Fibroblast of skin of right biceps (primary cell): ENCODE results near the gene PFDN1.

Experiments
- DNase-seq: peaks from one replicate; pipeline ENCODE4 v3.0.0-alpha.2; 2013

PFDN1 gene

DNA sequence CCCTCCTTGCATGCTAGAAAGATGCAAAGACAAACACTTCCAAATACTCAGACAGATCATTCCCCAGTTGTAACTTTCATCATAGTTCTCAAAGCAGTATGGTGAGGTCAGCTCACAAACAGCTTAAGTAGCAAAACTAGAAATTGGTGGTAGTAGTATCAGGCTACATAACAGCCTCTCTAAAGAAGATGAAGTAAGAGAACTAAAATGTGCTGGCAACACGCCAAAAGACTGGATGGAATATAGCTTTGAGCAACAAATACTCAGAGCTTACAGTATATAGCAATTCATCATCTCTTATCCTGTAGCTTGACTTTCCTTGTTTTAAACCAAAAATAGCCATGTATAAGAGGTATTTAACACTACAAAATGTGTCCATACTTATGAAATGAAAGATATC, 7.5 kb downstream of the PFDN1 start:
- DNase-seq = peak; percentile 98

DNA sequence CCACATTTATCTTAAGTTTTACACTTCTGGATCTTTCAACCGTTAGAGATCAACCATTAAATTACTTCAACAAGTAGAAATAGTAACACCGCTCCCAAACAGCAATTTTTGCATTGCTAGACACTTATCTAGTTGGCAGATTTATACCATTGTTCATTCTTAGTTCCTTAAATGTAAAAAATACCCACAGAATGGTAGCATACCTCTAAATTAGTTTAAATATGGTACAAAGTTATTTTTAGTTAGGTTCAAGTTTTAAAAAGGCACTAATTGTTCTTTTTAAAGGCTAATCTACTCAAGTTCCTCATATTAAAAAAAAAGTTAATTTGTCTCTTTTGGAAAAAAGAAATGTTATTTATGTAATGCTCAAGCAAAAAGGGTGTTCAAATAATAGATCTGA, 8.1 kb downstream of the PFDN1 start:
- no peak for DNase-seq

DNA sequence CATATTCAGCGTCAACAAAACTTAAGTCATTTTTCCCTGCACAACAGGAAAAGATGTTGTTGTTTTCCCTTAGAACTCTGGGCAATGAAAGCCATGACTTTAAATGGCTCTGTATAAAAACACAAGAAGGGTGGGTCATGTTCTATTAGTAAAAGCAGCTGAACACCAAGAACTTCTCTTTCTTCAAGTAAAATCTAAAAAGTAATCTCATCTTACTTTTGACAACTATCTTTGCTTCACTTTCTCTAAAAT, 9.1 kb downstream of the PFDN1 start:
- DNase-seq = no peak

DNA sequence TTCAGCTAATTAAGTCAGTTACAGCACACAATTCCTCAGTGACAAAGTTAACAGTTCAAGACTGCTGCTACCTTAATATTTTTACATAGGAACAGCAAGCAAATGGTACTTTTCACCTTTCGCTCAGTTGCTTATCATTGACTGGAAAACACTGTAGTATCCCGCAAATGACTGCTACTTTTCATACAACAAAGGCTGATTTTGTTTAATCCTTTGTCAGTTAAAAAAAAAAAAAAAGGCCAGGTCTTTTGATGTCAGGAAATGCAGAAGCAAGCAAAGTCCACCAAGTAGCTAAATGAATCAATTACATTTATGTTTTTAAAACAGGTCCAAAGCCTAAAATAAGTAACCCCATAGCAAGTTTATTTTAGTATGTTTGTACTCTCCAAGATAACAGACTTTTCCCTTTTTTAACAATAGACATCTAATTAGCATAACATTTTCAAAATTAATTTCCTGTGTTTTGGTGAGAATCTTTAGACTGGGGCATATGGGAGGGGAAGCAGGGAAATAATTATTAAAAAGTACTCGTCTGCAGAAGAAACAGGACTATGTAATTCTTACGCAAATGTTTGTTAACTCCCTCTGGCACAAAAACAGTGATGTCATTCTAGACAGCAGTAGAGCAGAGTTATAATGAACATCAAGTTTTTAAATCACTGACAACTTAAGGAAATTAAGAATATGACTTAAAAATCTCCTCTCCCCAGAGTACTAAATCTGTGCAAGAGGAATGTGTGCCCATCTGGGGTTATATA, 9.6 kb downstream of the PFDN1 start:
- DNase-seq = no peak

DNA sequence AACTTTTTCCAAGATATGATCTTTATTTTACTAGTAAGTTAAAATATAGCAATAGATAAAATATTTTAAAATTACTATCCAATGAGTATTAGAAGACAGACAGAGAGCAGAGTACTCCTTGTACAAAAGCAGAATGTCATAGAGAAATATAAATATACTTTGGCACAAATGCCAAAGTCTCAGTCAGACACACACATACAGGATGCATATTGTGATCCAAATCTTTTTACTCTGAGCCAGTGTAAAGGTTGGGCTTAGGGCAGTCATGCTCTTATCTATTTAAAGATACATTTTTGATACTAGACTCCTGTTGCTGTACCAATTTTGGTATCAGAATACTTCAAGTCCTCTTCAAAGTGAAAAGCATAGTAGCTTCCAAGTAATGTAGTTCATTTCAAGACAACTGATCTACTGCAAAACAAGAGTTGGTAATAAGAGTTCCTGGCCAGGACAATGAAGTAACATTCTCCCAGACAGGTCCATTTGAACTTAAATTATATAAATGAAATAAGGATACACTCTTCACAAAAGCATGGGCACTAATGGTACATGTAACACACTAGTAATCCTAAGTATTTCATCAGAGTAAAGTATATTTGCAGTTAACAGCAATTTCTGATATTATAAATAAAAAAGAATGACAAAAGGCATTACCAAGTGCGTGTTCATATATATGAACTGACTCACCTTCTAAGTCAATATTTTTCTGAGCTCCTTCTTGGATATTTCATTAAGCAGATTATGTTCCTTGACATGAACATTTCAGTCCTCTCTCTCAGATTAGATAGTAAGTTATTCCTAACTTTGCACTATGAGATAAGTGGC, 10.5 kb downstream of the PFDN1 start:
- DNase-seq = peak; percentile 56

DNA sequence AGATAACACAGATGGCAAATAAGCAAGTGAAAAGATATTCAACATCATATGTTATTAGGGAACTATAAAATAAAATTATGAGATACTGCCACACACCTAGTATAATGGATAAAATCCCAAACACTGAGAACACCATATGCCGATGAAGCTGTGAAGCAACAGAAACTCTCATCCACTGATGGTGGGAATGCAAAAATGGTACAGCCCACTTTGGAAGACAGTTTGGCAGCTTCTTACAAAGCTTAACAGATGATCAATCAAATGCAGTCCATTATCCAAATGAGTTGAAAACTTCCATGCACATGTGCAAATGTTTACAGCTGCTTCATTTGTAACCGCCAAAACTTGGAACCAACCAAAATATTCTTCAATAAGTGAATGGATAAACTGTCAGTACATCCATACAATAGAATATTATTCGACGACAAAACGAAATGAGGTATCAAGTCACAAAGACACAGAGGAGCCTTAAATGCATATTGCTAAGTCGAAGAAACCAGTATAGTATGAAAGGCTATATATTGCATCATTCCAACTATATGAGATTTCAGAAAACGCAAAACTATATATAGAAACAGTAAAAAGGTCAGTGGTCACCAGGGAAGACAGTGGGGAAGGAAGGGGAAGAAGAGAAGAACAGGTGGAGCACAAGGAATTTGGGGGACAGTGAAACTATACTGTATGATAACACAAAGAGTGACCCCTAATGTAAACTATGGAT, 14.9 kb downstream of the PFDN1 start:
- DNase-seq = no peak

DNA sequence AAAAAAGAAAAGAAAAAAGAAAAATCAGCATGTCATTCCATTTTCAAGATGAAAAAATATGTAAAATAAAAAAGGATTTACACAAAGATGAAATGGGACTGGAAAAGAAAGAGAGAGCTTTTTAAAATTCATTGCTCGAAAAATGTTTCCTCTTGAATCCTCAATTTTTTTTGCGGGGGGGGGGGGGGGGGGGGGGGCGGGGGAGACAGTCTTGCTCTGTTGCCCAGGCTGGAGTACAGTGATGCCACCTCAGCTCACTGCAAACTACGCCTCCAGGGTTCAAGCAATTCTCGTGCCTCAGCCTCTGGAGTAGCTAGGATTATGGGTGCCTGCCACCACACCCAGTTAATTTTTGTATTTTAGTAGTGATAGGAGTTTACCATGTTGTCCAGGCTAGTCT, 16.5 kb downstream of the PFDN1 start:
- DNase-seq = no peak

DNA sequence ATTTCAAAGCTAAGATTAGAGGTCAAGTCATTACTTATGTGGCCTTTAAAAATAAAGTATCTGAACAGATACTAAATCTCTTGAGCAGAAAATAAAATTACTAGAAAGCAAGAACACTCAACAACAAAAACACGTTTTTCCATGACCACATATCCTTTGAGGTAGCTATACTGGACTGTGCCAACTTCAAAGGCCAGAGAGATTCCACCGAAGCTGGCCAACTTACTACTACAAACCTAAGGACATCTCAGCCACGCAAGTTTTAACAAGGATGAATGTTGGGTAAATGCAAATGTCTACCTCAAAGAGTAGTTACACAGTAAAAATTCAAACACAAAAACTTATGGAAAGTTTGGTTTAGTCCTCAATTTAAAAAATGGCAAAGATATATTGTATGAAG, 18.9 kb downstream of the PFDN1 start:
- DNase-seq = no peak

DNA sequence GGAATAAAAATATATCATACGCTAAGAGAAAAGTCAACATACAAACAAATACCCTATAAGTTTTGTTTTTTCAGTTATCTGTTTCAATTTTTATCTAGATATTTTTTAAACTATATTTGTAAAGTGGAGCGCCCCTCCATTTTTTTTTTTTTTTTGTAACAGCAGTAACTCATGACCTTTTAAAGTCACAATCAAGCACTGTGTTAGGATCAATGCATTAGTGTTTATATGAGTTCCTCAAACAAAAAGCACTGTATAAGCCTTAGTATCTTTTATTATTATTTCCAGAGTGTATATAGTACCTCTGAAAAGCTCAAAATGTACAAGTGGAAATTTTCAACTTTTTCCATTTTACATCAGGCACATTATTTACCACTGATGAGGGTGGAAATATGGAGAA, 20.6 kb downstream of the PFDN1 start:
- no peak for DNase-seq

DNA sequence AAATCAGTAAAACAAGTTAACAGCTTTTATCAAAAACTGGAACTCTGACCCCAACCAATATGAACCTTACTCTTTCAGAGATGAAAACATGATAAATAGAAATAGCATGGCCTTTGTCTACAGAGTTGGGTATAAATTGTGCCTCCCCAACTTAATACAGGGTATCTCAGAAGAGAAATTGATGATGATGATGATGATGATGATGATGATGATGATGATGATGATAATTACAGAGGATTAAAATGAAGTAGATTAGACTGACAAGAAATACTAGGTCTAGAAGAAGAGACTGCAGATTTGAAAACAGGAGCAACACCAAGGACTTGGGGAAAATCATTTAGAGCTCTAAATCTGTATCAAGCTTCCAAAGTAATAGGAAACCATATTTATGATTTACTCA, 27.1 kb downstream of the PFDN1 start:
- DNase-seq = no peak

DNA sequence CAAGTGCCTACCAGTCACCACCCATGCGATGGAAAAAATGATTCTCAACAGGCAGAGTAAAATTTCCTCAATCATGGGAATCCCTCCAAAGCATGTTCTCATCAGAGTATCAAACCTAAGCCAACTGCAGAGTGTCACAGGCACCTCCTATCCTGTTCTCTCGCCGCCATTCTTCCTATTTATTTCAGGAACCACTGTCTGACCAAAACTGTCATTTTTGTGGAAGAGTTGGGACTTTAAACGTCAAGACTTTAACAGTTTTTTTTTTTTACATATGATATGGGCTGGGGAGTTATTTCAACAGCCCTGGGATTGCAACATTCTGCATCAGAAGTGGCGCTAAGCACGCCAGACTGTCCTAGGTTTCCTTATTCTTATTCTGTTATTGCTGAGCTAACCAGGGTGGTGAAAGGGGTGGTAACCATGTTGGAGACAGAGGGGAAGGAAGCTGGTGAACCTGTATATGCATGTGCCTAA, 29.5 kb downstream of the PFDN1 start:
- DNase-seq = no peak

DNA sequence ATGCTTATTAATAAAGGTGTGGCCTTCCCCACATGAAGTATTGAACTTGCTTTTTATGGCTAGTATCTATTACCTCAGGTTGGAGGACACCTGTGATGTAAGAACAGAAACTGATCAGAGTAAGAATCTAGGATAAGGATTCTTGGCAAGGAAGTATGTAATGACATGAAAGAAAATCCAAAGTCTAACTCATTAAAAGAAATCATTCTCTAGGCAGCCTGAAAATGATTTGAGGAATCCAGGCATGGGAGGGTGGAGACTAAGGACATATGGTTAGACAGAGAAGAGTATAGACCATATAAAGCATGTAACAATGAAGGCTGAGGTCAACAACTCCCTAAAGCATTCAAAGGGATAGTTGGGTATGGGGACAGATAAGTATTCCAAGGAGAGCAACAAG, 32.9 kb downstream of the PFDN1 start:
- DNase-seq = no peak

DNA sequence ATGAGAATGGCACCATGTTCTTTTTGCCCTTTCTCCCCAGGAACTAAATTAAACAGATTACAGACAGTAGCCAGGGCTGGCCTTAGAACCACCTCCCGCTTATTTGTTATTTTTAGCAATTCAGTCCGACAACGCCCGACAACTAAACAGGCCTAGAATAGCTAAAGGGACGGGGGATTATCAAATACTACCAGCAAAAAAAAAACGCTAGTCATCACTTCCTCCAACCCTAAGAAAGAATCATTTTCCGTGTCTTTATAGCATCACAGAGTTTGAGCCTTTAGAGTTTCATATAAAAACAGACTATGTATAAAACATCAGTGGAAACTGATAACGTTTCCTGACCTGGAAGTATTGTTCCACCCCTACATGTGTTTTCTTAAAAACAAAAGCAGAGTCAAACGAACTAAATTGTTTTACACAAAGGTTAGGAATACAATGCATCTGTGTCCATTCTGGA, 35.3 kb downstream of the PFDN1 start:
- no peak for DNase-seq

DNA sequence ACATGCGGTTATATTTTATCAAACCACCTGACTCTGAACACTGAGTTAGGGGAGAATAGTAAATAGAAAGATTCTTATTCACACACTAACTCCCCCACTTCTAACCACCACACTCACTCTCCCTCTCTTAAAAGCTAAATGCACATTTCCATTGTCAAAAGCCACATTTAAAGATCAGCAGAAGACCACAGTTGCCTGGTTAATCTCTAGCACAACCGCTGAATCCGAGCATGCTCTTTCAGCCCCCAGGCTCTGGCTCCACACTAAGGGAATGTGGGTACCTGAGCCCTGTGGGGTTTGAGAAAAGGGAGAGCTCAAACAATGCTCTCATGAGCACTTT, 35.7 kb downstream of the PFDN1 start:
- no peak for DNase-seq

DNA sequence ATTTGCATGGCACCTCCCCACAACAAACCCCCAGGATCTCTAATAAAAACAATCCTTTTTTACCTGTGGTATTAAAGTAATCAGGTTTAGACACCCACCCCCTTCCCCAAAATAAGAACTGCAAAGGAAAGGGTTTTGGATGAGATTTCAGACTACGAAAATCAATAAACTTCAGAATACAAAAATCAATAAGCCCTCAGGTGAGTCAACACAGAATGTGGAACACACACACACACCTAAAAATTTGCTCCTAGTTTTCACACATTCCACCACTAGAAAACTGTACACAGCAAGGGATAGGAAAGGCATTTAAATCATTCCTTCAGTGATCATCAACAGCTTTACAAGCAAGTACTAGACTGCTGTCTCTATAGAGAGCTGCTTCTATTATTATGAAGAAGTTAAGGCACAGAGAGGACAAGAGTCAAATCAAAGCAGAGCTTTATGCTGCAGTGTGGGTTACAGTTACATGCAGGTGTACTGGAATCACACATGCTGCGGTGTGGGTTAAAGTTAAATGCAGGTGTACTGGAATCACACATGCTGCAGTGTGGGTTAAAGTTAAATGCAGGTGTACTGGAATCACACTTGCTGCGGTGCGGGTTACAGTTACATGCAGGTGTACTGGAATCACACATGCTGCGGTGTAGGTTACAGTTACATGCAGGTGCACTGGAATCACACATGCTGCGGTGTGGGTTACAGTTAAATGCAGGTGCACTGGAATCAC, 36.3 kb downstream of the PFDN1 start:
- DNase-seq = no peak

DNA sequence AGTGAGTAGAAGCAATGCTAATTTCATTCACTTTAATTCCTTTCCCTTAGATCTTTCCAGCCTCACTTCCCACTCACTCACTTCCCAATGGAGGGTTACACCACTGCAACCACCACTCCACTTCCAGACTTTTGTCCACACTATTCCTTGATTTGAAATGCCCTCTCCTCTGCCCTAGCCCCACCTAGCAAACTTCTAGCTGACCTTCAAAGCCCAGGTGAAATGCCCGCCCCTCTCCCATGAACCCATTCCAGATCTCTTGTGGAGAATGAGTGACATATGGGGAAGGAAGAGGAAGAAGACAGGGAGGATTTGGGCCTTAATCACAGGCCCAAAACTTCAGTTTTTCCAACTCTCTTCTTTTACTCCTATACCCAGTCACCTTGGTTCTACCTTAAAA, 37.1 kb downstream of the PFDN1 start:
- no peak for DNase-seq

DNA sequence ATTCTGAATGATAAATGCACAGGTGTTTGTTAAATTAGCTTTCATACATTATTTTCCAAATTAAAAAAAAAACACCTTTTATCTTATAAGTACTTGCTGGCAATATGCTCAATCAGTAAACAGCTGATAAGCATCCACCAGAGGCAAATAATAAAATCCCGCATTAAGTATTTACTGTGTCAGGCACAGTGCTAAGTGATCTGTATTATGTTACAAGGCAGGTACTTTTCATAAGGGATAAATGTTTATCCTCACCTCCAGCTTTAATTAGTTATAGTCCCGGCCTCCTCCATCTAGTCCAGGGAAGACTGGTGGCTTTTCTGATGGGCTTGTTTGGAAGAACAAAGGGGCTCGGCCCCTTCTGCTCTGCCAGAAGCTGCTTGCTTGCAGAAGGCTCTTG, 40.1 kb downstream of the PFDN1 start:
- no peak for DNase-seq

DNA sequence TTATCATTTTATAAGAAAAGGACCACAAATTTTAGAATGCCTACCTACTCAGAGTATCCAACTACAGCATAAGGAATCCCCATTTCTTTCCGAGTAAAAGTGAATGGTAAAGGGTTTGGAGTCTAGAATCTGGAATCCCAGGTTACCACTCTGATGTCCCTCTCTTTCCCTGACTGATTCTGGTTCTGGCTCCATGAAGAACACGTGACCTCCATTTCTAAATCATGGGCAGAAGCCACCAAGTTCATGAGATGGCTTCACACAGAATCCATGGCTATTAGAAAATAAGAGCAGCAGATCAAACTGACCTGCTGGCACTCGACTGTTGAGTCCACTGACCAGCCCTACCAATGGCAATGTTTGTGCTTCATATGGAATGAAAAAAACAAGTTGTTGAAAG, 40.7 kb downstream of the PFDN1 start:
- no peak for DNase-seq

DNA sequence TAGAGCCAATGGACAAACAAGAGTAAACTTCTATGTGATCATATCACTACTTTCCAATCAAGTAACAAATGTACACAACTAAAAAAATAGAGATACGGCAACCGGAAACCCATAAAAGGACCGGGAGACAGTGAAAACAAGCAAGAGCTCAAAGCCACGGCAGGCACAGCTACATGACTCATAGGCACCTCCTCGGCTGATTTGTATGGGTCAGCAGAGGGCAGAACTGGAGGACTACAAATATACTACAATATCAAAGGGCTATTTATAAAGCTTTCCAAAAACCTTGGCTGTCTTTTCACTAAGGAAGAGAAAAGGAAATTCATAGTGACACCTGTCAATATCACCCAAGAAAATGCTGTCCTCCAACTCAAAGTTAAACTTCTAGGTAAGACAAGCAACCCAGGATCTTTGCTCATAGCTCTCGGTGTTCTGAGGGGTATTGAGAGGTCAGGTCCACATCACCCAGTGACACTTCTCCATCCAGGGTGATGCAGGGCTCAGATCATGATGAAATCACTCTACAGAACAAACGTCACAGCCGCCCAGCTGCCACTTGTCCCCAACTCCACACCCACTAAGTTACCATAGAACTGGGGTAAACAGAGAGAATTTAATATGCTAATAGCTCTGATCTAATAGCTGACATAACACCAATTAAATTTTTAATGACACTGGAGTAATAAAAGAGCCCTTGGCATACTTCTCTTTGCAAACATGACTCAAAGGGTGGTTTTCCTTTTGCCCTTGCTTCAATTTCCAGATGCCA, 41.3 kb downstream of the PFDN1 start:
- DNase-seq = peak; percentile 74

DNA sequence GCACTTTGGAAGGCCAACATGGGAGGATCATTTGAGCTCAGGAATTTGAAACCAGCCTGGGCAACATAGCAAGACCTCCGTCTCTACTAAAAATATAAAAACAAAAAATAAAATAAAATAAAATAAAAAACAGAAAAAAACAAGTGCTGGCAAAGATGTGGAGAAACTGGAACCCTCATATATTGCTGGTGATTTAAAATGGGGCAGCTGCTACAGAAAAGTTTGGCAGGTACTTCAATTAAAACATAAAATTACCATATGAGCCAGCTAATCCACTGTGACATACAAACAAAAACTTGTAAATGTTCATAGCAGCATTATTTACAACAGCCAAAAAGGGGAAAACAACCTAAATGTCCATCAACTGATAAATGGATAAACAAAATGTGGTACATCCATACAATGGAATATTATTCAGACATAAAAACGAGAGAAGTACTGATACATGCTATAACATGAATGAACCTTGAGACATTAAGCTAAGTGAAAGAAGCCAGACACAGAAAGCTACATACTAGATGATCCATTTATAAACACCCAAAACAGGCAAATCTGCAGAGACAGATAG, 42.7 kb downstream of the PFDN1 start:
- no peak for DNase-seq

DNA sequence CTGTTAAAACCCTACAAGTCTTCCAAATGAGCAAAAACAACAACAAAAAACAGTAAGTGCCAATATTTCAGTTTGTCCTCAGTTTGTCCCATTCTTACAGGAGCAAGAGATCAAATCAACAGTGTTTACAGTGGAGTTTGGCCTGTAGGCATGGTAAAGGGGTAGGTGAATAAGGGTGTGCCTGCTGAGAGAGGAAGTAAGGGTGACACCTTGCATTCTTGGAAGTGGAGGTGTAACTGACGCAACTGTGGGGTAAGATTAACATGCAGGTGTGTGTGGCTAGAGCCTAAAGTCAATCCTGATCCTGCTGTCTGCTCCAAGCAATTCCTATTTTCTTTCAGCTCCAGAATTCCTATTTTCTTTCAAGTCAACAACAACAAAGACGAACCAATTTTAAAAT, 43.4 kb downstream of the PFDN1 start:
- no peak for DNase-seq

DNA sequence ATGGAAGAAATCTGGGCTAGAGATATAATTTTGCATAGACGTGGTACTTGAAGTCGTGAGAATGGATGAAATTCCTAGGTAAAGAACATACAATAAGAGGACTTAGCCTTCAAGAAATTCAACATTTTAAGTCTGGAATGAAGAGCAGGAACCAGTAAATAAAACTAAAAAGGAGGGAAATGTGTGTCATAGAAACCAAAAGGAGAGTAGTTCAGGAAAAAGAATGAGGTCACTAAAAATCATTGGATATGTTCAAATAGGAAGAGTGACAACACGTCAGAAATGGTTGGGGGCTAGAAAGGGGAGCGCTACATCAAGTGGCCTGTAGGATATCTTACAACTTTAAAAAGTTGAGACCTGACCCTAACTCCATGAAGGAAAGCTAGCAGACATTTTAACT, 44.0 kb downstream of the PFDN1 start:
- no peak for DNase-seq
